Stimulated activated naive CD4-positive, alpha-beta T cell (primary cell): ENCODE data around the gene SHROOM4.

Experiments used
- DNase-seq, 6 experiments: peaks; one replicate each; lab custom pipeline; 2025; lab: John Stamatoyannopoulos, UW

The SHROOM4 gene

GRCh38 chrX:50705042-50705441 lies 109.0 kb downstream of the SHROOM4 start:
- DNase-seq, result no peak

- no peak for DNase-seq
These were observed 109.6 kb downstream of the SHROOM4 start for GRCh38 chrX:50704360-50704759.

GRCh38 chrX:50700921-50701320 lies 113.1 kb downstream of the SHROOM4 start:
- DNase-seq, result no peak

GRCh38 chrX:50698944-50699343 lies 115.0 kb downstream of the SHROOM4 start:
- no peak for DNase-seq

- no peak for DNase-seq
These were observed 116.3 kb downstream of the SHROOM4 start for GRCh38 chrX:50697691-50698090.

GRCh38 chrX:50691820-50692219 lies 122.2 kb downstream of the SHROOM4 start:
- peak in 2 of 6 experiments; percentile 30 to 53 for DNase-seq

- DNase-seq, result no peak
These were observed 129.1 kb downstream of the SHROOM4 start for GRCh38 chrX:50684871-50685270.

GRCh38 chrX:50680990-50681389 lies 133.0 kb downstream of the SHROOM4 start:
- DNase-seq, result no peak

- DNase-seq, result no peak
These were observed 136.2 kb downstream of the SHROOM4 start for GRCh38 chrX:50677789-50678188.

GRCh38 chrX:50671661-50672060 lies 142.3 kb downstream of the SHROOM4 start:
- no peak for DNase-seq

- no peak for DNase-seq
These were observed 145.1 kb downstream of the SHROOM4 start for GRCh38 chrX:50668860-50669259.

GRCh38 chrX:50648156-50648555 lies 165.8 kb downstream of the SHROOM4 start:
- no peak for DNase-seq

GRCh38 chrX:50644496-50644895 lies 169.5 kb downstream of the SHROOM4 start:
- DNase-seq, result no peak

GRCh38 chrX:50643525-50644137 lies 170.4 kb downstream of the SHROOM4 start:
- DNase-seq, result no peak

GRCh38 chrX:50638123-50638522 lies 175.9 kb downstream of the SHROOM4 start:
- peak in 1 of 6 experiments; percentile 21 for DNase-seq

- DNase-seq, result no peak
These were observed 178.1 kb downstream of the SHROOM4 start for GRCh38 chrX:50635817-50636365.

- DNase-seq, result no peak
These were observed 178.8 kb downstream of the SHROOM4 start for GRCh38 chrX:50635162-50635561.

GRCh38 chrX:50629774-50630173 lies 184.2 kb downstream of the SHROOM4 start:
- DNase-seq, result no peak

GRCh38 chrX:50627696-50628095 lies 186.3 kb downstream of the SHROOM4 start:
- no peak for DNase-seq

GRCh38 chrX:50626432-50626831 lies 187.6 kb downstream of the SHROOM4 start:
- no peak for DNase-seq

GRCh38 chrX:50622751-50623150 lies 191.2 kb downstream of the SHROOM4 start:
- no peak for DNase-seq

GRCh38 chrX:50618788-50619558 lies 195.0 kb downstream of the SHROOM4 start:
- DNase-seq, result no peak

GRCh38 chrX:50617183-50617582 lies 196.8 kb downstream of the SHROOM4 start:
- DNase-seq, result no peak
